ENCODE data around the gene CEMP1. TPM values are rescaled to one million over a fixed set of nuclear protein-coding genes. Genes with fewer than 3 reads are reported as not detected.

The CEMP1 gene
- total RNA-seq, 1 experiment from 2014 or later, result not detected

DNA sequence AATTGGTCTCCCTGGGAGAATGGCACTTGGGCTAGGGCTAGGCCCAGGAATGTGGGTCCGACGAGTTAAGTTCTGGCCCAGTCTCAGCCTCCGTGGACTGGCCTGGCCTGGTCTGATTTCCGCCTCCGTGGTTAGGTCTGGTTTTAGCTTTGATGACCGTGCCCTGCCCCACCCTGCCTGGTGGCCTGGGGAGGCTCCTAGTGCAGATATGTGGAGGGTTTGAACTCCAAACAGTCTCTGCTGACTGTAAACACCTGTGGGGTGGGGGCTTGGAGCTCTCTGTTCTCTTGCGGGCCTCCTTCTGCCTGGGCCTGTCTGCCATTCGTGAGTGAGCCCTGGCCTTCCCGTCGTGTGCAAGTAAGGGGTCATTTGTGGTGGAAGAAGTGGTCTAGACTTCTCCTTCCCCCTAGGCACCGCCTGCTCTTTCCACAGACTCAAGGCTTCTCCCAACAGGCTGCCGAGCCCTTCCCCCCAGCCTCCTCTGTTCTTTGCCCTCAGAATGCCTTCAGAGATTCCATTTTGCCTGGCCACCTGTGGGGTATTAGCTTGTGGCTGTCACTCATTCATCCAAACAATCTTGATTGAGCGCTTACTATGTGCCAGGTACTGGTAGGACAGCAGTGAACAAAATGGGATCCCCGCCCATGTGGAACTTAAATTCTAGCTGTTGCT is 15.9 kb downstream of the CEMP1 start:
- Histone ChIP-seq H3K14ac (ENCODE audit: insufficient read depth, low read length) (no peak overlapping the region), H3K79me2 (ENCODE audit: insufficient read depth, low read length) (peaks cover 36% of the 10 kb centered on the region; the same call in 1 of the 2 replicates), H3K9me3 (ENCODE audit: control insufficient read depth, low read depth, low read length) (no peaks in the 10 kb centered on the region), H4K91ac (ENCODE audit: insufficient read length, low read depth, low read length) (no peak overlapping the region), H3T11ph (ENCODE audit: low read length) (no peak overlapping the region), H4K20me1 (ENCODE audit: control insufficient read depth, insufficient read depth, insufficient read length) (no peaks in the 10 kb centered on the region), H2BK15ac (ENCODE audit: low read depth, low read length) (no peak overlapping the region), H3K18ac (ENCODE audit: insufficient read length, low read depth, low read length) (no peak overlapping the region), H3K4ac (ENCODE audit: low read depth, low read length) (no peak overlapping the region), H3K56ac (ENCODE audit: insufficient read length, low read depth, low read length) (no peak overlapping the region), H2BK12ac (ENCODE audit: insufficient read length, low read depth, low read length) (no peak overlapping the region), H2BK5ac (ENCODE audit: insufficient read length, low read length) (no peak overlapping the region), H3K4me1 (ENCODE audit: insufficient read depth, low read length) (peaks cover 3% of the 10 kb centered on the region; the same call in 1 of the 2 replicates), H3K27me3 (ENCODE audit: insufficient read depth, low read length) (no peaks in the 10 kb centered on the region), H3K9ac (ENCODE audit: extremely low read depth, insufficient read length, low read length) (peak overlapping the region; percentile 74), H4K5ac (ENCODE audit: insufficient read length, low read depth, low read length) (no peak overlapping the region), H3K27ac (ENCODE audit: insufficient read length, low read depth, low read length) (no peak overlapping the region), H3K79me1 (ENCODE audit: insufficient read depth, low read depth, low read length, poor library complexity, severe bottlenecking) (peaks cover 7% of the 10 kb centered on the region), H4K8ac (replicated peaks; ENCODE audit: insufficient read length, low read depth, low read length) (no peak overlapping the region), H2AFZ (ENCODE audit: low read length) (no peak overlapping the region), H2BK120ac (ENCODE audit: low read depth, low read length, poor library complexity, severe bottlenecking) (no peak overlapping the region), H3K23ac (ENCODE audit: insufficient read length, low read depth, low read length) (no peak overlapping the region), H2AK5ac (ENCODE audit: insufficient read length, low read length) (no peak overlapping the region), H2BK20ac (ENCODE audit: low read depth, low read length, poor library complexity, severe bottlenecking) (no peak overlapping the region), H3K23me2 (ENCODE audit: insufficient read length, low read depth, low read length, poor library complexity, severe bottlenecking) (peaks cover 16% of the 10 kb centered on the region), H3K4me2 (ENCODE audit: insufficient read depth, insufficient read length, low read length) (peak overlapping the region; percentile 92)
- H3K9me3 Mint-ChIP-seq, result no peaks in the 10 kb centered on the region; a peak in 1 of 5 replicates
- WGBS (ENCODE audit: extremely low coverage, insufficient read length, low lambda C conversion rate), result no CpG with 5 or more reads among the region's 14 CpGs
- H3K27ac Mint-ChIP-seq, result peak overlapping the region; percentile 36 to 96 (median 66); a peak in 3 of 7 replicates
- TF ChIP-seq CTCF (conservative IDR thresholded peaks at IDR 0.05), result no peak
- no peak for DNase-seq
- H3K4me3 Mint-ChIP-seq, result peak overlapping the region; percentile 90 to 91
- peaks cover 5 to 18% (median 15%) of the 10 kb centered on the region in 3 experiments; a peak in 6 of 7 replicates for H3K36me3 Mint-ChIP-seq (ENCODE audit: insufficient read depth in 1 of 3, low read depth in 3 of 3)
- H3K4me1 Mint-ChIP-seq, result peaks cover 46 to 55% of the 10 kb centered on the region in 2 experiments
- peaks cover 5% of the 10 kb centered on the region for H3K27me3 Mint-ChIP-seq (ENCODE audit: low read depth)
